Stimulated activated CD8-positive, alpha-beta memory T cell treated with anti-CD3 and anti-CD28 coated beads, Interleukin-7, amount 100 ng/mL, for 4 hours (primary cell): ENCODE measurements around the gene IL32.
"Not testable (repeated sequence)": the region's sequence is repeated elsewhere in the genome, so short reads cannot be mapped to it uniquely, and the experiment has no call there.

Experiments used
- DNase-seq, 2 donors: peaks; one replicate each; pipeline ENCODE4 v3.0.0-alpha.2; 2020; ENCODE audit warnings: low read depth in 2 of 2

IL32 gene

GRCh38 chr16:3051494-3051893 lies 13.9 kb upstream of the IL32 start:
- no peak for DNase-seq

- not testable (repeated sequence) for DNase-seq
Measured at GRCh38 chr16:3052571-3053329, 12.7 kb upstream of the IL32 start.

- not testable (repeated sequence) for DNase-seq
Measured at GRCh38 chr16:3053330-3053710, 12.1 kb upstream of the IL32 start.

GRCh38 chr16:3054965-3055733 lies 10.3 kb upstream of the IL32 start:
- no peak for DNase-seq

- not testable (repeated sequence) for DNase-seq
Measured at GRCh38 chr16:3055734-3056115, 9.7 kb upstream of the IL32 start.

GRCh38 chr16:3056336-3057180 lies 8.9 kb upstream of the IL32 start:
- no peak for DNase-seq

GRCh38 chr16:3057181-3058138 lies 8.0 kb upstream of the IL32 start:
- no peak for DNase-seq

- no peak for DNase-seq
Measured at GRCh38 chr16:3058139-3059030, 7.1 kb upstream of the IL32 start.

GRCh38 chr16:3059041-3059722 lies 6.3 kb upstream of the IL32 start:
- DNase-seq: peak; percentile 64 to 81

- no peak for DNase-seq
Measured at GRCh38 chr16:3059723-3060242, 5.7 kb upstream of the IL32 start.

GRCh38 chr16:3060339-3061127 lies 4.9 kb upstream of the IL32 start:
- no peak for DNase-seq

- no peak for DNase-seq
Measured at GRCh38 chr16:3062553-3062952, 2.9 kb upstream of the IL32 start.

- no peak for DNase-seq
Measured at GRCh38 chr16:3063625-3064386, 1.6 kb upstream of the IL32 start.

- no peak for DNase-seq
Measured at GRCh38 chr16:3065742-3066439, 451 bp downstream of the IL32 start.

GRCh38 chr16:3066440-3066748 lies 954 bp downstream of the IL32 start:
- no peak for DNase-seq

GRCh38 chr16:3068487-3068886 lies 3.0 kb downstream of the IL32 start:
- DNase-seq: no peak

- not testable (repeated sequence) for DNase-seq
Measured at GRCh38 chr16:3069146-3069545, 3.7 kb downstream of the IL32 start.
